HepG2 (cell line): ENCODE data around the gene EFEMP2. TPM values are rescaled to one million over a fixed set of nuclear protein-coding genes. Genes with fewer than 3 reads are reported as not detected.

Experiments
- GZF1 ChIP-seq: sonication (generic); formaldehyde crosslinking; IDR thresholded peaks from 2 replicates; pipeline ENCODE4 v1.5.1; 2020; ENCODE audit warnings: mild to moderate bottlenecking, missing genetic modification reagents
- HIVEP1 ChIP-seq: sonication (generic); formaldehyde crosslinking; IDR thresholded peaks from 2 replicates; pipeline ENCODE4 v1.4.0; 2020; ENCODE audit warnings: mild to moderate bottlenecking, missing genetic modification reagents
- HNF1A ChIP-seq, 2 experiments: sonication (generic) in 1 of 2; formaldehyde crosslinking in 1 of 2; IDR thresholded peaks; 2 replicates each; pipeline versions ENCODE4 v1.4.0 to v1.6.1; 2016 to 2020; ENCODE audit warnings: borderline replicate concordance in 1 of 2, low read depth in 1 of 2, mild to moderate bottlenecking in 1 of 2, missing genetic modification reagents in 1 of 2
- NCOA2 ChIP-seq: sonication (generic); formaldehyde crosslinking; IDR thresholded peaks from 2 replicates; pipeline ENCODE4 v1.8.0; 2022; ENCODE audit warnings: inconsistent platforms
- POLR2G ChIP-seq: fragments of 200-400 bp; formaldehyde crosslinking; IDR thresholded peaks from 2 replicates; pipeline ENCODE4 v1.6.1; 2018; ENCODE audit warnings: mild to moderate bottlenecking, low read depth, low read length, moderate library complexity
- REXO4 ChIP-seq: sonication (generic); formaldehyde crosslinking; IDR thresholded peaks from 2 replicates; pipeline ENCODE4 v1.8.0; 2022; ENCODE audit warnings: missing genetic modification reagents, mild to moderate bottlenecking, borderline replicate concordance
- ZFP36 ChIP-seq: fragments of 150-350 bp; IDR thresholded peaks from 2 replicates; pipeline ENCODE4 v1.6.1; 2018; ENCODE audit warnings: borderline replicate concordance, low read length, low read depth; ENCODE audit not compliant: partially characterized antibody
- ZNF10 ChIP-seq: sonication (generic); formaldehyde crosslinking; IDR thresholded peaks from 2 replicates; pipeline ENCODE4 v1.4.0; 2020; ENCODE audit warnings: mild to moderate bottlenecking, low read depth, missing genetic modification reagents, borderline replicate concordance
- ZNF180 ChIP-seq: sonication (generic); formaldehyde crosslinking; IDR thresholded peaks from 2 replicates; pipeline ENCODE4 v1.4.0; 2020; ENCODE audit warnings: low read depth, missing genetic modification reagents, borderline replicate concordance
- ZNF30 ChIP-seq: sonication (generic); formaldehyde crosslinking; IDR thresholded peaks from 2 replicates; pipeline ENCODE4 v1.5.0; 2020; ENCODE audit warnings: mild to moderate bottlenecking, missing genetic modification reagents
- ZNF337 ChIP-seq: sonication (generic); formaldehyde crosslinking; IDR thresholded peaks from 2 replicates; pipeline ENCODE4 v1.5.1; 2020; ENCODE audit warnings: missing genetic modification reagents, low read depth, mild to moderate bottlenecking, borderline replicate concordance
- ZNF556 ChIP-seq: sonication (generic); formaldehyde crosslinking; IDR thresholded peaks from 2 replicates; pipeline ENCODE4 v1.4.0; 2020; ENCODE audit warnings: mild to moderate bottlenecking, missing genetic modification reagents, borderline replicate concordance
- ZNF766 ChIP-seq: sonication (generic); formaldehyde crosslinking; IDR thresholded peaks from 2 replicates; pipeline ENCODE4 v1.5.0; 2020; ENCODE audit warnings: missing genetic modification reagents, borderline replicate concordance
- ZNF883 ChIP-seq: sonication (generic); formaldehyde crosslinking; IDR thresholded peaks from 2 replicates; pipeline ENCODE4 v1.5.1; 2020; ENCODE audit warnings: mild to moderate bottlenecking, missing genetic modification reagents; ENCODE audit errors: not compliant biosample characterization
- polyA plus RNA-seq, 8 experiments: library from polyadenylated mRNA; depleted of rRNA in 3 of 8; stranded (reverse) in 7 of 8; unstranded in 1 of 8; fragments of >200 nt; fragmentation: Illumina TruSeq in 4 of 8; extraction: Trizol in 4 of 8; gene quantifications; 2 replicates each; pipeline versions ENCODE4 v1.2.1 to v1.2.3, GENCODE V29; 2011 to 2016; ENCODE audit warnings: low read depth in 4 of 8, missing spikeins in 1 of 8, mixed read lengths in 1 of 8; ENCODE audit not compliant: insufficient read depth in 1 of 8
- total RNA-seq, 5 experiments: library from RNA; depleted of rRNA; stranded (reverse); fragments of >200 nt; fragmentation: Illumina TruSeq; extraction: Trizol; gene quantifications; 2 replicates each; pipeline ENCODE4 v1.2.3, GENCODE V29; 2016; ENCODE audit warnings: low read depth in 1 of 5
- TF ChIP-seq, protein P1 (sequence below): sonication (generic); formaldehyde crosslinking; IDR thresholded peaks from 2 replicates; pipeline ENCODE4 v1.5.1; 2020; ENCODE audit warnings: missing genetic modification reagents, mild to moderate bottlenecking, borderline replicate concordance
- TF ChIP-seq, protein P2 (sequence below): sonication (generic); formaldehyde crosslinking; IDR thresholded peaks from 2 replicates; pipeline ENCODE4 v1.4.0; 2020; ENCODE audit warnings: mild to moderate bottlenecking, missing genetic modification reagents, borderline replicate concordance
- TF ChIP-seq, protein P3 (sequence below): IDR thresholded peaks from 2 replicates; pipeline ENCODE4 v1.6.1; 2016; ENCODE audit warnings: missing biosample characterization, missing genetic modification reagents, low read depth

Gene EFEMP2
- total and polyA plus RNA-seq, 2 of the 13 experiments (the other 11 are each of a cell fraction or from before 2014, with no cell fraction given): 7.4 to 29.7 TPM

DNA sequence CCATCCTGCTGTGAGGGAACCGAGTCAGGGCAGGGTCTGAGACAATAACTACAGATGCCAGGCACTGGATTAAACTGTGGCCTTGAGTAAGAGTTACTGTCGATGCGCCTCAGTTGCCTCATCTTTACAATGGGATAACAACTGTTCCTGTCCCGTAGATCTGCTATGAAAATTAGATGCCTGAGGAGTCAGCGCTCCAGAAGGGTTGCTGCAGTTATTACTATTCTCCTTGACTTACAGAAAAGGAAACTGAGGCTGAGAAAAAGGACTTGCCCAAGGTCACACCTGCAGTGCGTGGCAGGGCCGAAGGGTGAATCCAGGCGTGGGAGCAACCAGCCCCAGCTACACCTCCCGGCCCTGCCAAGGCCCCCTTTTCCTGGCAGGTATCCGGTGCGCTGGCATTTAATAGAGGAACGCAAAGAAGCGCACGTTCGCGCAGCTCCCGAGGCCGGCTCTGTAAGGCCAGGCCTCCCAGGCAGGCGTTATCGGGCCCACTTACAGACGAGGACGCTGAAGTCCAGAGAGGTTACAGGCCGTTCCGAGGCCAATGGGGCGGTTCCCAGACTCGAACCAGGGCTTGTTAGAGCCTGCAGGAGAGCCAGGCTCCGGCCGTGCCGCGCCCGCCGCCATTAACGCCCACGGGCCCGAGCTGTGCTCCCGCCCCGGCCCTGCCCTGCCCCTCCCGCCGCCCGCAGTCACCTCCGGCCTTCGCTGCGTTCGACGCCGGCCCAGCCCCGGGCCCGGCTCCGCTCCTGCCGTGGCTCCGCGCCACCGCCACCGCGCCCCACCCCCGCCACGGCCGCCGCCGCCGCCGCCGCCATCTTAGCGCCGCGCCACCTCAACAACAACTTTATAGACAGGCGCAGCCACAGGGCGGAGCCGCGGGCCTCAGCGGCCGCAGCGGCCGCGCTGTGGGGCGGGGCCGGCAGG, 45.9 kb upstream of the EFEMP2 start, which contains the start of gene C11orf68 (continued):
- TF ChIP-seq ZNF10 (CRISPR knock-in tag) (no peak), ZNF30 (CRISPR knock-in tag) (no peak), POLR2G (peak; percentile 74), ZNF556 (CRISPR knock-in tag) (no peak), HNF1A (IDR thresholded peaks at IDR 0.05; ENCODE audit: low read depth) (no peak), HNF1A (CRISPR knock-in tag; IDR thresholded peaks at IDR 0.05; ENCODE audit: borderline replicate concordance) (no peak), ZNF766 (CRISPR knock-in tag) (no peak), ZFP36 (no peak), GZF1 (CRISPR knock-in tag) (no peak), ZNF180 (CRISPR knock-in tag) (no peak), NCOA2 (CRISPR knock-in tag) (no peak), ZNF337 (no peak), ZNF883 (CRISPR knock-in tag) (peak; percentile 8), REXO4 (CRISPR knock-in tag) (no peak), HIVEP1 (no peak)
- TF ChIP-seq, protein P1, sequence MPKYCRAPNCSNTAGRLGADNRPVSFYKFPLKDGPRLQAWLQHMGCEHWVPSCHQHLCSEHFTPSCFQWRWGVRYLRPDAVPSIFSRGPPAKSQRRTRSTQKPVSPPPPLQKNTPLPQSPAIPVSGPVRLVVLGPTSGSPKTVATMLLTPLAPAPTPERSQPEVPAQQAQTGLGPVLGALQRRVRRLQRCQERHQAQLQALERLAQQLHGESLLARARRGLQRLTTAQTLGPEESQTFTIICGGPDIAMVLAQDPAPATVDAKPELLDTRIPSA (CRISPR knock-in tag): no peak
- TF ChIP-seq, protein P2, sequence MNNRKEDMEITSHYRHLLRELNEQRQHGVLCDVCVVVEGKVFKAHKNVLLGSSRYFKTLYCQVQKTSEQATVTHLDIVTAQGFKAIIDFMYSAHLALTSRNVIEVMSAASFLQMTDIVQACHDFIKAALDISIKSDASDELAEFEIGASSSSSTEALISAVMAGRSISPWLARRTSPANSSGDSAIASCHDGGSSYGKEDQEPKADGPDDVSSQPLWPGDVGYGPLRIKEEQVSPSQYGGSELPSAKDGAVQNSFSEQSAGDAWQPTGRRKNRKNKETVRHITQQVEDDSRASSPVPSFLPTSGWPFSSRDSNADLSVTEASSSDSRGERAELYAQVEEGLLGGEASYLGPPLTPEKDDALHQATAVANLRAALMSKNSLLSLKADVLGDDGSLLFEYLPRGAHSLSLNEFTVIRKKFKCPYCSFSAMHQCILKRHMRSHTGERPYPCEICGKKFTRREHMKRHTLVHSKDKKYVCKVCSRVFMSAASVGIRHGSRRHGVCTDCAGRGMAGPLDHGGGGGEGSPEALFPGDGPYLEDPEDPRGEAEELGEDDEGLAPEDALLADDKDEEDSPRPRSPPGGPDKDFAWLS (CRISPR knock-in tag): no peak
- TF ChIP-seq, protein P3, sequence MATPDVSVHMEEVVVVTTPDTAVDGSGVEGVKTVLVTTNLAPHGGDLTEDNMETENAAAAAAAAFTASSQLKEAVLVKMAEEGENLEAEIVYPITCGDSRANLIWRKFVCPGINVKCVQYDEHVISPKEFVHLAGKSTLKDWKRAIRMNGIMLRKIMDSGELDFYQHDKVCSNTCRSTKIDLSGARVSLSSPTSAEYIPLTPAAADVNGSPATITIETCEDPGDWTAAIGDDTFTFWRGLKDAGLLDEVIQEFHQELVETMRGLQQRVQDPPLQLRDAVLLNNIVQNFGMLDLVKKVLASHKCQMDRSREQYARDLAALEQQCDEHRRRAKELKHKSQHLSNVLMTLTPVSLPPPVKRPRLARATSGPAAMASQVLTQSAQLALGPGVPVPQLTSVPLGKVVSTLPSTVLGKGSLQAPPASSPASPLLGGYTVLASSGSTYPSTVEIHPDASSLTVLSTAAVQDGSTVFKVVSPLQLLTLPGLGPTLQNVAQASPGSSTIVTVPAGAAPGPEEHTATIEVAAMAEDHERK (CRISPR knock-in tag): no peak
